ENCODE measurements around the gene TP53.

GRCh38 chr17:7636163-7636562, 51.1 kb downstream of the TP53 start:
- TF ChIP-seq, protein P1, sequence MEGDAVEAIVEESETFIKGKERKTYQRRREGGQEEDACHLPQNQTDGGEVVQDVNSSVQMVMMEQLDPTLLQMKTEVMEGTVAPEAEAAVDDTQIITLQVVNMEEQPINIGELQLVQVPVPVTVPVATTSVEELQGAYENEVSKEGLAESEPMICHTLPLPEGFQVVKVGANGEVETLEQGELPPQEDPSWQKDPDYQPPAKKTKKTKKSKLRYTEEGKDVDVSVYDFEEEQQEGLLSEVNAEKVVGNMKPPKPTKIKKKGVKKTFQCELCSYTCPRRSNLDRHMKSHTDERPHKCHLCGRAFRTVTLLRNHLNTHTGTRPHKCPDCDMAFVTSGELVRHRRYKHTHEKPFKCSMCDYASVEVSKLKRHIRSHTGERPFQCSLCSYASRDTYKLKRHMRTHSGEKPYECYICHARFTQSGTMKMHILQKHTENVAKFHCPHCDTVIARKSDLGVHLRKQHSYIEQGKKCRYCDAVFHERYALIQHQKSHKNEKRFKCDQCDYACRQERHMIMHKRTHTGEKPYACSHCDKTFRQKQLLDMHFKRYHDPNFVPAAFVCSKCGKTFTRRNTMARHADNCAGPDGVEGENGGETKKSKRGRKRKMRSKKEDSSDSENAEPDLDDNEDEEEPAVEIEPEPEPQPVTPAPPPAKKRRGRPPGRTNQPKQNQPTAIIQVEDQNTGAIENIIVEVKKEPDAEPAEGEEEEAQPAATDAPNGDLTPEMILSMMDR (IDR thresholded peaks at IDR 0.05): no peak
- TF ChIP-seq POLR2AphosphoS5 (IDR thresholded peaks at IDR 0.05; ENCODE audit: low read depth, low read length): no peak
- TF ChIP-seq, protein P2, sequence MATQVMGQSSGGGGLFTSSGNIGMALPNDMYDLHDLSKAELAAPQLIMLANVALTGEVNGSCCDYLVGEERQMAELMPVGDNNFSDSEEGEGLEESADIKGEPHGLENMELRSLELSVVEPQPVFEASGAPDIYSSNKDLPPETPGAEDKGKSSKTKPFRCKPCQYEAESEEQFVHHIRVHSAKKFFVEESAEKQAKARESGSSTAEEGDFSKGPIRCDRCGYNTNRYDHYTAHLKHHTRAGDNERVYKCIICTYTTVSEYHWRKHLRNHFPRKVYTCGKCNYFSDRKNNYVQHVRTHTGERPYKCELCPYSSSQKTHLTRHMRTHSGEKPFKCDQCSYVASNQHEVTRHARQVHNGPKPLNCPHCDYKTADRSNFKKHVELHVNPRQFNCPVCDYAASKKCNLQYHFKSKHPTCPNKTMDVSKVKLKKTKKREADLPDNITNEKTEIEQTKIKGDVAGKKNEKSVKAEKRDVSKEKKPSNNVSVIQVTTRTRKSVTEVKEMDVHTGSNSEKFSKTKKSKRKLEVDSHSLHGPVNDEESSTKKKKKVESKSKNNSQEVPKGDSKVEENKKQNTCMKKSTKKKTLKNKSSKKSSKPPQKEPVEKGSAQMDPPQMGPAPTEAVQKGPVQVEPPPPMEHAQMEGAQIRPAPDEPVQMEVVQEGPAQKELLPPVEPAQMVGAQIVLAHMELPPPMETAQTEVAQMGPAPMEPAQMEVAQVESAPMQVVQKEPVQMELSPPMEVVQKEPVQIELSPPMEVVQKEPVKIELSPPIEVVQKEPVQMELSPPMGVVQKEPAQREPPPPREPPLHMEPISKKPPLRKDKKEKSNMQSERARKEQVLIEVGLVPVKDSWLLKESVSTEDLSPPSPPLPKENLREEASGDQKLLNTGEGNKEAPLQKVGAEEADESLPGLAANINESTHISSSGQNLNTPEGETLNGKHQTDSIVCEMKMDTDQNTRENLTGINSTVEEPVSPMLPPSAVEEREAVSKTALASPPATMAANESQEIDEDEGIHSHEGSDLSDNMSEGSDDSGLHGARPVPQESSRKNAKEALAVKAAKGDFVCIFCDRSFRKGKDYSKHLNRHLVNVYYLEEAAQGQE (IDR thresholded peaks at IDR 0.05; ENCODE audit: insufficient read depth in 1 of 2, low read depth in 2 of 2, low read length in 1 of 2): no peak
- no peak for TF ChIP-seq TCF7L2 (IDR thresholded peaks at IDR 0.05; ENCODE audit: low read depth, low read length)
- TF ChIP-seq SIN3A (IDR thresholded peaks at IDR 0.05; ENCODE audit: borderline replicate concordance, insufficient read depth, low read depth, low read length): no peak
